Neuronal stem cell (in vitro differentiated cells): ENCODE data around the gene CISH.

Experiments used
- DNase-seq: peaks from one replicate; pipeline ENCODE4 v3.0.0-alpha.2; 2013; ENCODE audit warnings: low spot score
- H2AFZ ChIP-seq: one replicate; pipeline ENCODE4 v1.6.1; 2013; ENCODE audit warnings: mild to moderate bottlenecking, low read length, inconsistent platforms
- H2AK5ac ChIP-seq: 2 replicates; pipeline ENCODE4 v1.6.1; 2013; ENCODE audit warnings: low read depth, mild to moderate bottlenecking, inconsistent platforms, low read length, moderate library complexity, mixed read lengths
- H2BK120ac ChIP-seq: 2 replicates; pipeline ENCODE4 v1.6.1; 2013; ENCODE audit warnings: low read depth, mild to moderate bottlenecking, inconsistent platforms, low read length, moderate library complexity, mixed read lengths
- H2BK12ac ChIP-seq: one replicate; pipeline ENCODE4 v1.6.1; 2013; ENCODE audit warnings: low read length, inconsistent platforms
- H2BK15ac ChIP-seq: 2 replicates; pipeline ENCODE4 v1.6.1; 2013; ENCODE audit warnings: mild to moderate bottlenecking, low read length, inconsistent platforms, mixed read lengths
- H2BK5ac ChIP-seq: one replicate; pipeline ENCODE4 v1.6.1; 2013; ENCODE audit warnings: inconsistent platforms, mild to moderate bottlenecking, low read length, moderate library complexity
- H3K14ac ChIP-seq: one replicate; pipeline ENCODE4 v1.6.1; 2013; ENCODE audit warnings: low read length, inconsistent platforms
- H3K18ac ChIP-seq: 2 replicates; pipeline ENCODE4 v1.6.1; 2013; ENCODE audit warnings: low read length, inconsistent platforms
- H3K23ac ChIP-seq: 2 replicates; pipeline ENCODE4 v1.6.1; 2013; ENCODE audit warnings: low read depth, mild to moderate bottlenecking, mixed read lengths, low read length, inconsistent platforms; ENCODE audit not compliant: poor library complexity
- H3K27ac ChIP-seq: replicated peaks from 3 replicates; pipeline ENCODE4 v1.5.1; 2013; ENCODE audit warnings: low read length, inconsistent platforms
- H3K27me3 ChIP-seq, 3 experiments: 2 replicates each; pipeline ENCODE4 v1.6.1; 2013; ENCODE audit warnings: low read length in 3 of 3, mild to moderate bottlenecking in 2 of 3, inconsistent platforms in 1 of 3, low read depth in 1 of 3, mixed read lengths in 1 of 3, moderate library complexity in 1 of 3; ENCODE audit not compliant: control insufficient read depth in 3 of 3, insufficient read depth in 3 of 3
- H3K36me3 ChIP-seq, 2 donors: replicated peaks in 1 of 2; 2 replicates each; pipeline ENCODE4 v1.6.1; 2013; ENCODE audit warnings: low read length in 2 of 2; ENCODE audit not compliant: control insufficient read depth in 2 of 2, insufficient read depth in 2 of 2
- H3K4ac ChIP-seq: 2 replicates; pipeline ENCODE4 v1.6.1; 2013; ENCODE audit warnings: inconsistent platforms, mild to moderate bottlenecking, low read length, moderate library complexity
- H3K4me1 ChIP-seq, 2 donors: 1 replicate in 1 of 2; 2 replicates in 1 of 2; pipeline ENCODE4 v1.6.1; 2013; ENCODE audit warnings: low read length in 2 of 2, low read depth in 1 of 2; ENCODE audit not compliant: control insufficient read depth in 2 of 2, insufficient read depth in 1 of 2
- H3K4me2 ChIP-seq: one replicate; pipeline ENCODE4 v1.6.1; 2013; ENCODE audit warnings: mild to moderate bottlenecking, low read length, inconsistent platforms; ENCODE audit not compliant: insufficient read depth, poor library complexity, severe bottlenecking
- H3K4me3 ChIP-seq, 2 donors: 2 replicates each; pipeline ENCODE4 v1.5.1; 2013; ENCODE audit warnings: low read length in 2 of 2, mild to moderate bottlenecking in 2 of 2, inconsistent platforms in 1 of 2, moderate library complexity in 1 of 2
- H3K79me1 ChIP-seq: one replicate; pipeline ENCODE4 v1.6.1; 2013; ENCODE audit warnings: low read depth, mild to moderate bottlenecking, inconsistent platforms, low read length, moderate library complexity
- H3K9ac ChIP-seq: one replicate; pipeline ENCODE4 v1.6.1; 2013; ENCODE audit warnings: mild to moderate bottlenecking, low read depth, low read length, inconsistent platforms; ENCODE audit not compliant: poor library complexity
- H3K9me3 ChIP-seq, 2 donors: replicated peaks in 1 of 2; 2 replicates each; pipeline versions ENCODE3 to v1.6.1; 2013; ENCODE audit warnings: low read length in 2 of 2, mild to moderate bottlenecking in 2 of 2, inconsistent platforms in 1 of 2, low read depth in 1 of 2, mixed read lengths in 1 of 2, moderate library complexity in 1 of 2; ENCODE audit not compliant: control insufficient read depth in 2 of 2, insufficient read depth in 1 of 2
- H4K8ac ChIP-seq: one replicate; pipeline ENCODE4 v1.6.1; 2013; ENCODE audit warnings: low read depth, mild to moderate bottlenecking, inconsistent platforms, low read length, moderate library complexity
- H4K91ac ChIP-seq: one replicate; pipeline ENCODE4 v1.6.1; 2013; ENCODE audit warnings: low read length, low read depth, mild to moderate bottlenecking, inconsistent platforms; ENCODE audit not compliant: poor library complexity
- whole genome bisulfite sequencing, 2 donors: extraction: QIAGEN DNeasy Blood & Tissue Kit; methylation state at CpG; one replicate each; pipeline ENCODE4 v1.1.7; 2013; ENCODE audit warnings: missing lambda C conversion rate in 2 of 2, mixed read lengths in 1 of 2; ENCODE audit not compliant: insufficient read length in 2 of 2, insufficient replicate concordance in 1 of 2; ENCODE audit errors: extremely low coverage in 2 of 2; 5-methylcytosine and 5-hydroxymethylcytosine counted together

CISH gene

DNA sequence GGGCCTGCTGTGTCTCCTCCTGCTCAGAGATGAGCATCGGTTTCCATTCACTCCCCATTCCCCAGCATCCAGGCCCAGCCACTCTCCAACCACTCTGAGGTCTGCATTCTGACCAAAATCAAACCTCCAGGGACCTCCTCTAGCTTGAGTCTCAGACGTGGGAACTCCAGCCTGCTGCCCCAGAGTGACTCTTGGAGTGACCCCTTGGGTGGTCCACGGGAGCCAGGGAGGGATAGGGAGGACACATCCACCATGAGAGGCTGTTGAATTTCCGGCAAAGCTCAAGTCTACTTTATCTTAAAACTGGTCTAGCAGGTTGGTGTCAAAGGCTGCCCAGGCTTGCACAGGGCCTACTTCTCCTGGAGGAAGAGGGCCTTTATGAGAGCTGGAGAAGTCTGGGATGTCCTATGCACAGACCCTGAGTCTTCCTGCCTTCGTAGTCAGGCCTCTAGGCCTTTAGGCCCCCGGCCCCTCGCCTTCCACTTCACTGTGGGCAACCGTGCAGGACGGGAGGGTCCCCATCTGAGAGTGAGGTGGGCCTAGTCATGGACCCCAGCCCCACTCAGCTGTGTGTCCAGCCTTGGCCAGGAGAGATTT is 8.9 kb downstream of the CISH start:
- Histone ChIP-seq H2BK120ac (no peak overlapping the region), H3K18ac (no peak overlapping the region), H2BK5ac (no peak overlapping the region), H2AFZ (no peak overlapping the region), H3K4me3 (no peak overlapping the region), H3K9ac (peak overlapping the region; percentile 24), H3K9me3 (no peaks in the 10 kb centered on the region), H4K91ac (no peak overlapping the region), H3K27ac (no peak overlapping the region), H3K4ac (no peak overlapping the region), H3K4me1 (peaks cover 8 to 15% of the 10 kb centered on the region in 2 donors), H4K8ac (no peak overlapping the region), H3K4me2 (no peak overlapping the region), H3K23ac (no peak overlapping the region), H2BK15ac (no peak overlapping the region), H3K79me1 (peaks cover 2% of the 10 kb centered on the region), H2AK5ac (no peak overlapping the region), H3K27me3 (no peaks in the 10 kb centered on the region), H3K14ac (no peak overlapping the region), H3K36me3 (peaks cover 0 to 30% of the 10 kb centered on the region in 2 donors), H2BK12ac (no peak overlapping the region)
- WGBS, 2 donors = no CpG with 5 or more reads among the region's 9 CpGs
- DNase-seq = no peak

- no CpG with 5 or more reads among the region's 14 CpGs for WGBS, 2 donors
- H3K23ac ChIP-seq = no peak overlapping the region
- H3K4ac ChIP-seq = no peak overlapping the region
- H3K9ac ChIP-seq = no peak overlapping the region
- H2BK12ac ChIP-seq = no peak overlapping the region
- peak overlapping the region; percentile 62 for H2BK15ac ChIP-seq
- H3K14ac ChIP-seq = no peak overlapping the region
- H4K8ac ChIP-seq = no peak overlapping the region
- H3K9me3 ChIP-seq = no peaks in the 10 kb centered on the region
- no peak for DNase-seq
- peak overlapping the region; percentile 82 for H2BK120ac ChIP-seq
- H2AFZ ChIP-seq = peak overlapping the region; percentile 81
- H3K27me3 ChIP-seq = no peaks in the 10 kb centered on the region
- no peak overlapping the region for H3K27ac ChIP-seq
- H3K79me1 ChIP-seq = peaks cover 2% of the 10 kb centered on the region
- H2AK5ac ChIP-seq = peak overlapping the region; percentile 28
- H3K36me3 ChIP-seq = peaks cover 0 to 13% of the 10 kb centered on the region in 2 donors
- H3K4me1 ChIP-seq = peaks cover 8 to 15% of the 10 kb centered on the region in 2 donors
- H2BK5ac ChIP-seq = peak overlapping the region; percentile 87
- no peak overlapping the region for H3K4me2 ChIP-seq
- no peak overlapping the region for H3K4me3 ChIP-seq
- H4K91ac ChIP-seq = no peak overlapping the region
- peak overlapping the region; percentile 53 for H3K18ac ChIP-seq
These were observed 10.6 kb downstream of the CISH start for GRCh38 chr3:50600841-50601591.

- H3K4me2 ChIP-seq = no peak overlapping the region
- WGBS, 2 donors = no CpG with 5 or more reads among the region's 9 CpGs
These were observed 11.3 kb downstream of the CISH start for GRCh38 chr3:50600141-50600753.

DNA sequence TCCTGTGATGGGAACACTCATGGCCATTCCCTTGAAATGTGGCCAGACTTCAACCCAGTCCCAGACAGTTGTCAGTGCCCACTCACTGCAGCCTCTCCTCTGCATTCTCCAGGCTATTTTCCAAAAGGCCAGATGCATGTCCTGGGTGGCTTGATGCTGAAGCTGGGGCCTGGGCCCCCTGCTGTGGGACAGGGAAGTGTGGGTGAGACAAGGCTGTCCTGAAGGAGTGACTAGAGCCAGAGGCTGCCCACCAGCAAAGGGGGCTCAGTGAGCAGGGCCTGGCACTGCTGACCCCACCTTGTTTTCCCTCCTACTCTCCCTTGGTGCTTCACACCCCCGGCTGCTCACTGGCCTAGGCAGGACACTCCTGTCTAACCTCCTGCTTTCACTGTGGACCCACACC is 11.9 kb downstream of the CISH start:
- no peak overlapping the region for H4K8ac ChIP-seq
- H3K23ac ChIP-seq = no peak overlapping the region
- no peak for DNase-seq
- no CpG with 5 or more reads among the region's 1 CpG for WGBS, 2 donors
- peak overlapping the region; percentile 65 for H2AK5ac ChIP-seq
- no peak overlapping the region for H4K91ac ChIP-seq
- peaks cover 8 to 15% of the 10 kb centered on the region in 2 donors for H3K4me1 ChIP-seq
- peaks cover 0 to 4% of the 10 kb centered on the region in 2 donors for H3K36me3 ChIP-seq
- H3K4me2 ChIP-seq = no peak overlapping the region
- no peak overlapping the region for H3K4ac ChIP-seq
- no peak overlapping the region for H2BK120ac ChIP-seq
- peak overlapping the region; percentile 34 for H2BK15ac ChIP-seq
- H3K27ac ChIP-seq = no peak overlapping the region
- no peak overlapping the region for H3K18ac ChIP-seq
- peak overlapping the region; percentile 43 for H2BK5ac ChIP-seq
- no peak overlapping the region for H3K14ac ChIP-seq
- no peak overlapping the region for H3K4me3 ChIP-seq
- peaks cover 2% of the 10 kb centered on the region for H3K79me1 ChIP-seq
- no peak overlapping the region for H3K9ac ChIP-seq
- no peaks in the 10 kb centered on the region for H3K9me3 ChIP-seq
- H2BK12ac ChIP-seq = no peak overlapping the region
- H3K27me3 ChIP-seq = no peaks in the 10 kb centered on the region
- no peak overlapping the region for H2AFZ ChIP-seq

More at GRCh38 chr3:50600141-50600753, 11.3 kb downstream of the CISH start:
- Histone ChIP-seq H4K8ac (no peak overlapping the region), H3K27me3 (no peaks in the 10 kb centered on the region), H3K27ac (no peak overlapping the region), H3K23ac (no peak overlapping the region), H3K79me1 (peaks cover 2% of the 10 kb centered on the region), H3K14ac (no peak overlapping the region), H3K36me3 (peaks cover 0 to 7% of the 10 kb centered on the region in 2 donors), H3K4ac (no peak overlapping the region), H3K4me1 (peaks cover 8 to 15% of the 10 kb centered on the region in 2 donors), H2BK5ac (peak overlapping the region; percentile 43), H3K9ac (no peak overlapping the region), H3K9me3 (no peaks in the 10 kb centered on the region), H2AK5ac (peak overlapping the region; percentile 65), H2AFZ (peak overlapping the region; percentile 81), H3K18ac (no peak overlapping the region), H4K91ac (no peak overlapping the region), H2BK15ac (peak overlapping the region; percentile 34), H2BK120ac (no peak overlapping the region), H2BK12ac (no peak overlapping the region), H3K4me3 (no peak overlapping the region)
- DNase-seq = no peak
